GM12892 (cell line): Measurements from ENCODE around the gene SLC39A11.

Experiments used
- POLR2A ChIP-seq: IDR thresholded peaks from 2 replicates; pipeline ENCODE4 v1.6.1; 2011; ENCODE audit warnings: low read depth, low read length, control low read depth
- POLR2AphosphoS5 ChIP-seq: IDR thresholded peaks from 2 replicates; pipeline ENCODE4 v1.6.1; 2011; ENCODE audit warnings: low read depth, low read length, control low read depth

DNA sequence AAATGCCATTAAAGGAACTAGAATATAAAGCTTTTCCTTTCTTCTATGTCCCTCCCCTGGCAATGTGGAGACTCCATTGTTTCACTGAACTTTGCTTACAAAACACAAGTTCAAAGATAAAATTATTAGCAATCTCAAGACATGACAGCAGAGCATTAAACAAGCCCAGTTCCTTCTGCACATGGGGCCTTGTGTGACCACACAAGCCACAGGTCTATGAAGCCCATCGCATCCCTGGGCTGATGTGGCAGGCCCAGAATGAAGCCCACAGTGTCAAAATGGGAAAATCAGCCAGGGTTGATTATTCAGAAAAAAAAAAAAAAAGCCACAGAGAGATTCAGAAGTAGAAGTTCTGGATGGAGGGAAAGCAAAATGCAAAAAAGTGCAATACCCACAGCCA lies 12.9 kb upstream of the SLC39A11 start:
- TF ChIP-seq POLR2AphosphoS5, result no peak
- no peak for TF ChIP-seq POLR2A
